Stimulated activated CD8-positive, alpha-beta memory T cell treated with anti-CD3 and anti-CD28 coated beads, Interleukin-2, amount 100 ng/mL, for 1 hour (primary cell): ENCODE measurements around the gene PPP1R3F.
"Not testable (repeated sequence)": the region's sequence is repeated elsewhere in the genome, so short reads cannot be mapped to it uniquely, and the experiment has no call there.

Source experiments
- DNase-seq, 2 donors: peaks; one replicate each; pipeline ENCODE4 v3.0.0-alpha.2; 2020; ENCODE audit warnings: low read depth in 2 of 2

The PPP1R3F gene

GRCh38 chrX:49316085-49316484 is 46.5 kb downstream of the PPP1R3F start:
- no peak for DNase-seq

GRCh38 chrX:49321737-49322136 is 52.1 kb downstream of the PPP1R3F start, which contains the start of gene GAGE12J:
GAGE12J (plus strand) TSS chrX:49322037; CDS start chrX:49323194, 1,157 bp downstream.
- DNase-seq, result not testable (repeated sequence)

GRCh38 chrX:49322266-49322665 is 52.7 kb downstream of the PPP1R3F start:
- DNase-seq, result not testable (repeated sequence)

GRCh38 chrX:49323735-49324134 is 54.1 kb downstream of the PPP1R3F start:
- not testable (repeated sequence) for DNase-seq

- not testable (repeated sequence) for DNase-seq
Observed at GRCh38 chrX:49330421-49330820, 60.8 kb downstream of the PPP1R3F start.

- DNase-seq, result not testable (repeated sequence)
Observed at GRCh38 chrX:49331282-49331681, 61.7 kb downstream of the PPP1R3F start, which contains the start of gene GAGE13. GAGE13 (plus strand) TSS chrX:49331582; CDS start chrX:49332738, 1,156 bp downstream.

- not testable (repeated sequence) for DNase-seq
Observed at GRCh38 chrX:49331841-49332240, 62.2 kb downstream of the PPP1R3F start.
